NCI-H774 (cell line): ENCODE data around the gene MYBL2.
"Not testable (repeated sequence)": the region's sequence is repeated elsewhere in the genome, so short reads cannot be mapped to it uniquely, and the experiment has no call there.

Source experiments
- DNase-seq: peaks from one replicate; lab custom pipeline; 2025; lab: John Stamatoyannopoulos, UW

Gene MYBL2

DNA sequence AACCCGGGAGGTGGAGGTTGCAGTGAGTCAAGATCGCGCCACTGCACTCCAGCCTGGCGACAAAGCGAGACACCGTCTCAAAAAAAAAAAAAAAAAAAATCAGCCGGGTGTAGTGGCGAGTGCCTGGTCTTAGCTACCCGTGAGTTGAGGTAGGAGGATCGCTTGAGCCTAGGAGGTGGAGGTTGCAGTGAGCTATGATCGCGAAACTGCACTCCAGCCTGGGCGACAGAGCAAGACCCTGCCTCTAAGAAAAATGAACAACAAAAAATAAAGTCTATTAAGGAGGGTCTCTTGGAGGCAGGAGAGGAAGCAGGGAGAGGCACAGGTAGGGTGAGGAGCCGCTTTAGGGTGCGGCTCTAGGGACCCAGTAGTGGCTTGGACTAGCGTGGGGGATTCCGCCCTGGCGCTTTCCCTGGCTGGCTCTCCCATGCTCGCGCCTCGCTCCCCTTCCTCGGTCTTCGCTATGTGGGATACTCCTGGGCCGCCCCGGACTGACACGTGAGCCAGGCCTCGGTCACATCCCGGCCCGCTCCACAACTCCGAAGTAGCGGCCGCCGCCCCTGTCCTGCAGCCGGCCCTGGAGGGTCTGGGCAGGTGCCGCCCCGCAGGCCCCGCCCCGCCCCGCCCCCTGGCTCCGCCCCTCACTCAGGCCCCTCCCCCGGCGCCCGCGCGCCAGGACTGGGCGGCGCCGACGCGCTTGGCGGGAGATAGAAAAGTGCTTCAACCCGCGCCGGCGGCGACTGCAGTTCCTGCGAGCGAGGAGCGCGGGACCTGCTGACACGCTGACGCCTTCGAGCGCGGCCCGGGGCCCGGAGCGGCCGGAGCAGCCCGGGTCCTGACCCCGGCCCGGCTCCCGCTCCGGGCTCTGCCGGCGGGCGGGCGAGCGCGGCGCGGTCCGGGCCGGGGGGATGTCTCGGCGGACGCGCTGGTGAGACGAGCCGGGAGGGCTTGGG is at the start of gene MYBL2:
Gene MYBL2, plus strand, starts transcription at position 739 of the 953 bp plus-strand sequence. Its CDS starts 170 bp downstream, at position 909.
- peak; percentile 54 for DNase-seq

DNA sequence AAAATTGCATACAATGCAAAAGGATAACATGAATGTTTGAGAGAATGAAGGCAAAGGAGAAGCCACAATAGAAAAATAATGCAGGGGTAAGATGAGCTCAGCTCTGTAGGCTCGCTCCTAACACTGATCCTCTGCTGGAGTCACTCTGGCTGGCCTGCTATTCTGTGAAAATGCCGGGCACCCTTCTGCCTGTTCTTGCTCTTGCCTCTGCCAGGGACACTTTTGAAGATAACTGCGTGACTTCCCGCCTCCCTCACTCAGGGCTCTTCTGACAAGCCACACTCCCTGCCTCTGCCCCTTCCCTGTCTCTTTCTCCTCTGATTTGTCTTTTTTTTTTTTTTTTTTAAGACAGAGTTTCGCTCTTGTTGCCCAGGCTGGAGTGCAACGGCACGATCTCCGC is 35.3 kb upstream of the MYBL2 start:
- DNase-seq = no peak

DNA sequence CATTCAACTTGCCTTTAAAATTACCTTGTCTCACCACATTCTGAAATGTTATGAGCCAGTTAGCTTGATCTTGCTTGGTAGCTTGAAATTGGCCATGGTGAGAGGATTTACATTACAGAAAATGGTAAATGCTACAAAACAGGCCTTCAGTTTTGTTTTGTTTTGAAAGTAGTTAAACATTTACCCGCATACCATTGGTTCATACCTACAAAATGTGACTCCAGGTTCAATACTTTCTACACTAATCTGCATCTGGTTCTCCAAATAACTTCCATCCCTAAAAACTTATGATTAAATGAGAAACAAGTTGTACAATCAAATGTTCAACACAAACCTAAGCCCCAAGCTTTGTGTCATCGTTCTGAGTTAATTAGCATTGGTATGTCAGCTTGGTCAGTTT is 30.5 kb upstream of the MYBL2 start:
- no peak for DNase-seq

DNA sequence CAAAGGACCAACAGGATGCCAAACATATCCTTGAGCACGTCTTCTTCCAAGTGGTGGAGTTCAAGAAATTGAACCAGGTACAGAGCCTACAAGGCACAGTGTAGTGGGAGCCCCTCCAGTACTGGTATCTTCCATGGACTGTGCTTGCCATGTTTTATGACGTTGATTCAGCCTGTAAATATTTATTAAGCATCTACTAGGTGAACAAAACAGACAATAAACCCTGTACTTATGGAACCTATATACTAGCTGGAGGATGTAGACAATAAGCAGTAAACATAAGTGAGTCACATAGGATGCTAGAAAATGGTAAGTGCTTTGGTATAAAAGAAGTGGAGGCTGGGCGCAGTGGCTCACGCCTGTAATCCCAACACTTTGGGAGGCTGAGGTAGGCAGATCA is 24.4 kb upstream of the MYBL2 start:
- no peak for DNase-seq

DNA sequence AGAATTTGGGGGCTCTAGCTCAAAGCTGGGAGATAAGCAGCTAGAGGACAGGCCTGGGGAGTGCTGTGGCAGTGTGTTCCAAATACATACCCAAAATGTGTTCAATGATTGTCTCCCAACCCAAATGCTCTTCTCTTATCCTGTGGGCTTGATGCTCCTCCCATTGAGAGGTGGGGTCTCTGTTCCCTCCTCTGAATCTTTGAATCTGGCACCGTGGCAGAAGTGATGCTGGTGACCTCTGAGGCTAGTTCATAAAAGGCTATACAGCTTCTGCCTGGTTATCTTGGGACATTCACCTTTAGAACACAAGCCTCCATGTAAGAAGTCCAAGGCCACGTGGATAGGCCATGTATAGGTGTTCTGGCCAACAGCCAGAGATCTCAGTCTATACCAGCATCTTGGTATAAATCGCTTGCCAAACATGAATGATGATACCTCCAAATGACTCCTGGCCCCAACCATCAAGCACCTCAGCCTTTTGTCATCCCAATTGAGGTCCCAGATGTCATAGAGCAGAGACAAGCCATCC is 15.9 kb upstream of the MYBL2 start:
- no peak for DNase-seq

DNA sequence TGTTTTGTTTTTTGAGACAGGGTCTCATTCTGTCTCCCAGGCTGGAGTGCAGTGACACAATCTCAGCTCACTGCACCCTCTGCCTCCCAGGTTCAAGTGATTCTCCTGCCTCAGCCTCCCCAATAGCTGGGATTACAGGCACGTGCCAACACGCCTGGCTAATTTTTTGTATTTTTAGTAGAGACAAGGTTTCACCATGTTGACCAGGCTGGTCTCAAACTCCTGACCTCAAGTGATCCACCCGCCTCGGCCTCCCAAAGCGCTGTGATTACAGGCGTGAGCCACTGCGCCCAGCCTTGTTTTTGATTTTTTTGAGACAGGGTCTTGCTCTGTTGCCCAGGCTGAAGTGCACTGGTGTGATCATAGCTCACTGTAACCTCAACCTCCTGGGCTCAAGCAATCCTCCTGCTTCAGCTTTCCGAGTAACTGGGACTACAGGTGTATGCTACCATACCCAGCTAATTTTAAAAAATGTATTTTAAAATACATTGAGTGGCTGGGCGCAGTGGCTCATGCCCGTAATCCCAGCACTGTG is 15.2 kb upstream of the MYBL2 start:
- not testable (repeated sequence) for DNase-seq

DNA sequence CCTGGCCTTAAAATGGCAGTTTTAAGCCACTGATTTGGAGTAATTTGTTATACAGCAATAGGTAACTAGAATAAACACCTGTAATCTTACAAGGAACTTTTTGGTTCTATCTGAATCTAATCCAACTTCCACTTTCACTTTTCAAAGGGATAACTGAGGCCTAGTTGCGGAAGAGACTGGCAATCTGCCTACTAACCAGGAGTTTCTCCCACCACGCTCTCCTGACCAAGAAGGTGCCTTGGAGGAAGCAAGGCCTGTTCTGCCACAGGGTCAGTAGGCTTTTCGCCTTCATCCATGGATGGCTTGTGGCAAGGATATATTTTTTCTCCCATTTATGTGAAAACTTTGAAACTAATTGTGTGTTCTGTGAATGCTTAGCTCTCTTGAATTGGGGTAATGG is 12.9 kb upstream of the MYBL2 start:
- no peak for DNase-seq

DNA sequence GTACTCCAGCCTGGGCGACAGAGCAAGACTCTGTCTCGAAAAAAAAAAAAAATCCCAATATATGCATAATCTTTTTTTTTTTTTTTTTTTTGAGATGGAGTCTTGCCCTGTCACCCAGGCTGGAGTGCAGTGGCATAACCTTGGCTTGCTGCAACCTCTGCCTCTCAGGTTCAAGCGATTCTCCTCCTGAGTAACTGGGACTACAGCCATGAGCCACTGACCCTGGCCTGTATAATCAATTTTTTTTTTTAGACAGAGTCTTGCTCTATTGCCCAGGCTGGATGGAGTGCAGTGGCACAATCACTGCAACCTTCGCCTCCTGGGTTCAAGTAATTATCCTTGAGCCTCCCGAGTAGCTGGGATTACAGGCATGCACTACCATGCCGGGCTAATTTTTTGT is 11.7 kb upstream of the MYBL2 start:
- DNase-seq = not testable (repeated sequence)

DNA sequence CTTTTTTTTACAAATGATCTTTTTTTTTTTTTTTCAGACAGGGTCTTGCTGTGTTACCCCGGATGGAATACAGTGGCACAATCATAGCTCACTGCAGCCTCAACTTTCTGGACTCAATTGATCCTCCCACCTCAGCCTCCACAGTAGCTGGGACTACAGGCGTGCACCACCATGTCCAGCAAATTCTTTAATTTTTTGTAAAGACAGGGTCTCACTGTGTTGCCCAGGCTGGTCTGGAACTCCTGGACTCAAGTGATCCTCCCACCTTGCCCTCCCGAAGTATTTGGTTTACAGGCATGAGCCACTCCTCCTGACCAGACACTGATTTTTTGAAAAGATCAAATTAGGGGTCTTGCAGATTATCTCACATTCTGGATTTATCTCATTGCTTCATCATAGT is 11.0 kb upstream of the MYBL2 start:
- no peak for DNase-seq

DNA sequence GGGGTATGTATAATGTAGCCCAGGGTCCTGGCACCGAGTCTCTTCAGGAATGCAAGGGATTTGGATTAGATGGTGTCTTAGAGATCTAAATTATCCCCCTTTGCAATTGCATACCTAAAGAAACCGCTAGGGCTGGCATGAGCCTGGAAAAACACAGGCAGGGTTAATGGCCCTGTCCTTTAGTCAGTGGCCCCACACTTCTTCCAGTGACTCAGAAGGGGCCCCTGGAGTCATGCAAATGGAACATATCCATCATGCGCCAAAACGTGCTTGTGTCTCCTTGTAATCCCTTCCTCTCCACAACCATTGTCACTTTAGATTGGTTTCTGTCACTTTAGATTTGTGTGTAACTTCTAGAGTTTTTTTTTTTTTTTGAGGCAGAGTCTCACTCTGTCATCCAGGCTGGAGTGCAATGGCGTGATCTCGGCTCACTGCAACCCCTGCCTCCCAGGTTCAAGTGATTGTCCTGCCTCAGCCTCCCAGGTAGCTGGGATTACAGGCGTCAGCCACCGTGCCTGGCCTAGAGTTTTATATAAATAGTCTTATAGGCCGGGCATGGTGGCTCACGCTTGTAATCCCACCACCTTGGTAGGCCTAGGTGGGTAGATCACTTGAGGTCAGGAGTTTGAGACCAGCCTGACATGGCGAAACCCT is 8.7 kb upstream of the MYBL2 start:
- DNase-seq = no peak

DNA sequence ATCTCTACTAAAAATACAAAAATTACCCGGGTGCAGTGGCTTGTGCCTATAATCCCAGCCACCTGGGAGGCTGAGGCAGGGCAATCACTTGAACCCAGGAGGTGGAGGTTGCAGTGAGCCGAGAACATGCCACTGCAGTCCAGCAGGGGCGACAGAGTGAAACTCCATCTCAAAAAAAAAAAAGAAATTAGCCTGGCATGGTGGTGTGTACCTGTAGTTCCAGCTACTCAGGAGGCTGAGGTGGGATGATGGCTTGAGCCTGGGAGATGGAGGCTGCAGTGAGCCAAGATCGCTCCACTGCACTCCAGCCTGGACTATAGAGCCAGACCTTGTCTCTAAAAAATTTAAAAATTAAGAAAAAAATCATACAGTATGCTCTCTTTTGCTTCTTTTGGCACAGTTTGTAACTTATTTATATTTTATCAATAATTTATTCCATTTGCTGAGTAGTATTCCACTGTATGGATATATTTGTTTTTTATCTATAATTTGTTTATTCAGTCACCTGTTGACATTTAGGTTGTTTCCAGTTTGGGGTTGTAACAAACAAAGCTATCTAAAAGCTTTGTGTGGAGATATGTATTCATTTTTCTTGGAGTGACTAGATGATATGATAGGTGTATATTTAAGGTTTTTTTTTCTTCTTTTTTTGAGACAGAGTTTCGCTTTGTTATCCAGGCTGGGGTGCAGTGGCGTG is 8.0 kb upstream of the MYBL2 start:
- no peak for DNase-seq

DNA sequence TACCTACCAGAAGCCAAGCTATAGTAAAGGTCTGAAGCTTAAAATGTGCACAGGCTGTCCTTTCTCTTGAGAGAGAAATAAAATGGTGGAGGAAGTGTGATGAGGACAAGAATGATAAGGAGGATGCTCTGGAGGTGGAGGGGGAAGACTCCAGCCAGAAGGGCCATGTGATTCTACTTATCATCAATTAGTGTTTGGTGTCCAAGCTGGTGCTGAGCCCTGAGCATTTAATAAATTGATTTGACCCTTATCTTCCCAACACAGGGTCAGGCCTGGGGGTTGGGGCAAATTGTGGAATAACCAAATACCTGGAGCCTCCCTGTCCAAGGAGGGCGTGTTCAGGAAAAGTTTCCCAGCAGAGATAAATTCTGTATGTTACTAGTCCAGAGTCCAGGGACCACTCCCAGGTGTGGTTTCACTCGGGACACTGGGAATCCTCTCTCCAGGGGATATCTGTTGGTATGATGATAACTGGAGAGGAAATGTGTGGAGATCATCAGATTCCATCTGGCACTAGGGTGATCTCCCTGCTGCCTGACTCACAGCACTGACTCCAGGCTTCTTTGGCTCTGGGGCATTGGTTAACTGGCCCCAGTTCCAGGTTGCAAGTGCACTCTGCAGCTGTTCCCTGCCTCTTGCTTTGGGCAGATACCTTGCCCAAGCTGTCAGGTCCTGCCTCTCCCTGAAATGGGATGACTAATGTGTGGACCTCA is 3.8 kb upstream of the MYBL2 start:
- no peak for DNase-seq

DNA sequence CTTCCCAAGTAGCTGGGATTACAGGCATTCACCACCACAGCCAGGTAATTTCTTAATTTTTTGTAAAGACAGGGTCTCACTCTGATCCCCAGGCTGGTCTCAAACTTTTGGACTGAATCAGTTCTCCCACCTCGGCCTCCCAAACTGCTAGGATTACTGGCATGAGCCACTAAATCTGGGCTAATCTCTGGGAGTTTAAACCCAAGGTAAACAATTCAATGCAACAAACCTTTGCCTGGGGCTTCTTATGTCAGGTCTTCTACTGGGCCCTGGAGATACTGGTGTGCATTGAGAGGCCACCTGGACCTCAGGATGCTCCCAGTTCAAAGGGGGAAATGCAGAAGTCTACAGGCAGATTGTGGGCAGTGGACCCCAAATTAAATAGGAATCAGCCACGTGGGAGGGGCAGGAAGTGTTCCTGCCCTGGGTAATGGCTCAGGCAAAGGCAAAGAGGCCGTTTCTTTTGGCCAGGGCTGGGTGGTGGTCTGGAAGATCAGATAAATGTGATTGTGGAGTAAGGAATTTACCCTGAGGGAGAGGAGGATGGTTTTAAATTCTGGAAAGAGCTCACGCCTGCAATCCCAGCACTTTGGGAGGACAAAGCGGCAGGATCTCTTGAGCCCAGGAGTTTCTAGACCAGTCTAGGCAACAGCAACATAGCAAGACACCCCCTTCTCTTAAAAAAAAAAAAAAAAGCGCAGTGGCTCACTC is 1.3 kb upstream of the MYBL2 start:
- DNase-seq = no peak

DNA sequence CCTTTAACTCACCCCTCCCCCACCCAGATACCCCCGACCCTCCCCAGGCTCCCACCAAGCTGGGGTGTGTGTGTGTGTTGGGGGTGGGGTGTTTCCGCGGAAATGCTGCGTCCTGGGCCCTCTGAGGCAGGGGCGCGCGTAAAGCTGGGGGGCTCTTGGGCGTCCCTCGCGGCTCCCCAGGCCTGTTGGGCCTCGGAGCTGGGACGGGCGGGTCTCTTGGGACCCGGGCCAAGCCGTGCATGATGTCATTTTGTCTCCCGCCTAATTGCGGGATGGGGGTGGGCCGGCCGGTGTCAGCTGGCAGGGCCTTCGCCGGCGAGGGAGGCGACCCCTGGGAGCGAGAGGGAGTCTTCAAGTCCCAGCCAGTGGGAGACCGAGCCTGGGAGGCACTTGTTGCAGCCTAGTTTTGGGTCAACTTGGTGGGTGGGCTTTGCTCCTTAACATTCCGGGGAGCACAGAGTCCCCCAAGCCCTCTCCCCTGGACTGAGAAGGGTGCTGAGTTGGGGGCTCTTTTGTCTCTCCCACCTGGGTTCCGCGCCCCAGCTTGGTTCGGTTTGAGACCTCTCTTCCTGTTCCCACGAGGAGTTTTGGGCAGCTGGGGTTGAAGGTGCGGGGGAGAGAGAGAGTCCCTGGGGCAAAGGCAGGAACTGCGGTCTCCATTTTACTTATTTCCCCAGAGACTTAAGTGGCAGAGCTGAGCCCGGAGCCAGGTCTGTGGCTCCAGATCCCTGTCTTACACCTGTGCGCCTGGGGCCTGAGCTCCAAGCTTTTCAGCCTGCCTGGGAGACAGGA is 623 bp downstream of the MYBL2 start:
- no peak for DNase-seq

DNA sequence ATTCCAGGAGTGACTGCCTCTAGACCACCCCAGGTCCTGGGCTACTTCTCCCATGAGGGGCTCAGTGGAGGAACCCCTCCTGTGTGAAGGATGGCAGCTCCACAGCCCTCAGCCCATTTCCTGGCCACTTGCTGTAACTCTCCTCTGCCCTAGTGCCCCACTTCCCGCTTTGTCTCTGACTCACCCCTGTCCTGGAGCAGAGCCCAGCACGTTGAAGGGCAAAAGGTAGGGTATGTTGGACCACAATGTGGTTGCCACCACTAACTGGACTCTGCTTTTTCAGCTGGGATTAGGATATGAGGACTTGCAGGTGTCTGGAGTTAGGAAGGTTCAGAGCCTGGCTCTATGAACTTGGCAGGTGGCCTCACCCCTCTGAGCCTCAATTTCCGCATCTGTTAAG is 2.4 kb downstream of the MYBL2 start:
- DNase-seq = no peak

DNA sequence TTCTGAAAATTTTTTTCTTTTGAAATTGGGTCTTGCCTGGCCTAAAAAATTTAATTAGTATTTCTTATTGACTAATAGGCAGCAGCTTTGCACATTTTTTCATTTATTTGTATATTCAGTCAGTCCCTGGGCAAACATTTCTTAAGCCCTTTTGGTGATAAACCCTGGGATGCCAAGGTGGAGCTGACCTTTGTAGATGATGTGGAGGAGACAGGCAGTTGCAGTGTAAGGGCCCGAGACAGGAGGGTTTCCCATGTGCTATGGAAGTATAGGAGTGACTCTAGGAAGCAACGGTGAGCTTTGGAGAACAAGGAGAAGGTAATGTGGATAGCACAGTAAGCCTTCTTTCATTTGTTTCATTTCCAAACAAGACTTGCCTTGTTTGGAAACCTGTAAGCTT is 3.5 kb downstream of the MYBL2 start:
- DNase-seq = no peak

DNA sequence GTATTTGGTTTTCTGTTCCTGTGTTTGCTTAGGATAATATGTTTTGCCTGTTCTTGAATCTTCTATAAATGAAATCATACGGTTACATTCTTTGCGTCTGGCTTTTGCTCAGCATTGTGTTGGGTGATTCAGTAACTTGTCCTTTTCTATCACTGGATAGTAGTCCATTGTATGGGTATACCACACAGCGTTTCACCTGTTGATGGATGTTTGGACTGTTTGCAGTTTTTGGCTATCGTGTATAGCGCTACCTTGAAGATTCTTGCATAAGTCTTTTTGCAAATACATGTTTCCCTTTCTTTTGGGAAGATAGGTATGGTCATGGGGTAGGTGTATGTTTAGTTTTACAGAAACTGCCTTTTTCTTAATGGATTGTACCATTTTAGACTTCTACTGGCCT is 9.5 kb downstream of the MYBL2 start:
- DNase-seq = no peak

DNA sequence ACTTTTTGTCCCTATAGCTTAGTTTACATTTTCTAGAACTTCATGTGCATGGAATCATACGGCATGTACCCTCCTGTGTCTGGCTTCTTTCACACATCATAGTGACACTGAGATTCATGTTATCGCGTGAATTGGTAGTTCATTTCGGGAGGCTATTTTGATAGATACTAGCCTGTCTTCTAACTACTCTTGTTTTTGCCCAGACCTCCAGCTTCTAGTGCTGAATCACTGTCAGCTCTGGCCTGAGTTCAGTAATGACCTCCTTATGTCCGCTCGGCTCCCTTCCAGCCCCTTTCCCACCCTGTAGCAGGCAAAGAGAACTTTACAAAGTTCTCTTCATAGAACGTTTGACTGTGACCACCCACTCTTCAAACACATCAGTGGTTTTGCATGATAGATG is 14.1 kb downstream of the MYBL2 start:
- no peak for DNase-seq

DNA sequence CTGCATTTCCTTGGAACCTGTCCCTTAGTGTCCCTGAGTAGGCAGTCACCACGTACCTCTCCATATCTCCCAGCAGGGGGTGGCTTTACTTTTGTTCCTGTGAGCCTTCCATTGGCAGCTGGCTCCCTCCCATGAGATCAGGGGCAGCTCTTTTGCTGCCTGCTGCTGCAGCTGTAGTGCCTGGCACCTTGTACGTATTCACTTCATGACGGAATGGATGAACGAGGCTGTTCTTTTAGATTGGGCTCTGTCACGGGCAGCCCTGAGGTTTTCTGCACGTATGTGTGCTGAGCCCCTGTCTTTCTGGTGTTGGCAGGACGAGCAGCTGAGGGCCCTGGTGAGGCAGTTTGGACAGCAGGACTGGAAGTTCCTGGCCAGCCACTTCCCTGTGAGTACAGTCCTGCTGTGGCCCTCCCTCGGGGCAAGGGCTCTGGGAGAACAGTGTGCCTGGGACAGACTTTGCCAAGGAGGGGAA is 14.6 kb downstream of the MYBL2 start:
- peak; percentile 2 for DNase-seq

DNA sequence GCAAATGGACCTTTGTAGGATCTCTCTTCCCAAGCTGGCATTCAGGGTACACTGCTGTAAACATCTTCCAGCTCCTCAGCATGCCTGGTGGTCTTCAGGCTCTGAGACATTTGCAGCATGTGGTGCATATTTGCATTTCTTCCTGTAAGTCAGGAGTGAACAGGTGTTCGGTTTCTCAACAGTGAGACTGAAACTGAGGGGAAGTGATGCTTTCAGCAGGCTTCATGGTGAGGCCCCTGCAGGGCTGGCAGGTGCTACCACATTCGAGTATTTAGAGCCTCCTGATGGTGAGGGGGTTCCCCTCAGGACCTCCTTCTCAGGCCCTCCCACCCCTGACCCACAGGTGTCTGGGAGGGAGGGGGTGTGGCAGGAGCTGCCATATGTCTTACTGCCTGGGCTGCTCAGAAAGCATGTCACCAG is 15.1 kb downstream of the MYBL2 start:
- DNase-seq = no peak
